ENCODE results near the gene TWSG1.
"Not testable (repeated sequence)": the region's sequence is repeated elsewhere in the genome, so short reads cannot be mapped to it uniquely, and the experiment has no call there.

DNA sequence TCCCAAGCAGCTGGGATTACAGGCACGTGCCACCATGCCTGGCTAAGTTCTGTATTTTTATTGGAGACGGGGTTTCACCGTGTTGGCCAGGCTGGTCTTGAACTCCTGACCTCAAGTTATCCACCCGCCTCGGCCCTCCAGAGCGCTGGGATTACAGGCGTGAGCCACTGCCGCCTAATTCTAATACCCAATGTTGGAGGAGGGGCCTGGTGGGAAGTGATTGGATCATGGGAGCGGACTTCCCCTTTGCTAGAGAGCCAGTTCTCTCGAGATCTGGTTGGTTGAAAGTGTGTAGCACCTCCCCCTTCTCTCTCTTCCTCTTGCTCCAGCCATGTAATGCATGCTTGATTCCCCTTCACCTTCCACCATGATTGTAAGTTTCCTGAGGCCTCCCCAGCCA is 98.5 kb downstream of the TWSG1 start:
- TF ChIP-seq, protein P1, sequence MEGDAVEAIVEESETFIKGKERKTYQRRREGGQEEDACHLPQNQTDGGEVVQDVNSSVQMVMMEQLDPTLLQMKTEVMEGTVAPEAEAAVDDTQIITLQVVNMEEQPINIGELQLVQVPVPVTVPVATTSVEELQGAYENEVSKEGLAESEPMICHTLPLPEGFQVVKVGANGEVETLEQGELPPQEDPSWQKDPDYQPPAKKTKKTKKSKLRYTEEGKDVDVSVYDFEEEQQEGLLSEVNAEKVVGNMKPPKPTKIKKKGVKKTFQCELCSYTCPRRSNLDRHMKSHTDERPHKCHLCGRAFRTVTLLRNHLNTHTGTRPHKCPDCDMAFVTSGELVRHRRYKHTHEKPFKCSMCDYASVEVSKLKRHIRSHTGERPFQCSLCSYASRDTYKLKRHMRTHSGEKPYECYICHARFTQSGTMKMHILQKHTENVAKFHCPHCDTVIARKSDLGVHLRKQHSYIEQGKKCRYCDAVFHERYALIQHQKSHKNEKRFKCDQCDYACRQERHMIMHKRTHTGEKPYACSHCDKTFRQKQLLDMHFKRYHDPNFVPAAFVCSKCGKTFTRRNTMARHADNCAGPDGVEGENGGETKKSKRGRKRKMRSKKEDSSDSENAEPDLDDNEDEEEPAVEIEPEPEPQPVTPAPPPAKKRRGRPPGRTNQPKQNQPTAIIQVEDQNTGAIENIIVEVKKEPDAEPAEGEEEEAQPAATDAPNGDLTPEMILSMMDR (IDR thresholded peaks at IDR 0.05) = not testable (repeated sequence)
- TF ChIP-seq POLR2A (IDR thresholded peaks at IDR 0.05) = not testable (repeated sequence)

Measured in right lobe of liver (tissue), 4 donors.